IMR-90 (cell line): ENCODE measurements around the gene IL24.

Source experiments
- BHLHE40 ChIP-seq: fragments of 150-350 bp; IDR thresholded peaks from 2 replicates; pipeline ENCODE4 v1.6.1; 2016; ENCODE audit warnings: mild to moderate bottlenecking, low read depth, low read length
- CEBPB ChIP-seq: IDR thresholded peaks from 2 replicates; pipeline ENCODE4 v1.6.1; 2012; ENCODE audit warnings: low read depth, low read length, improper control_type of control experiment
- CTCF ChIP-seq: conservative IDR thresholded peaks from 2 replicates; pipeline ENCODE4 v1.5.1; 2012; ENCODE audit warnings: mild to moderate bottlenecking, low read depth, low read length, improper control_type of control experiment
- FOS ChIP-seq: fragments of 150-350 bp; IDR thresholded peaks from 2 replicates; pipeline ENCODE4 v1.6.1; 2016; ENCODE audit warnings: low read depth, low read length
- MAFK ChIP-seq: IDR thresholded peaks from 2 replicates; pipeline ENCODE4 v1.6.1; 2012; ENCODE audit warnings: low read depth, low read length, improper control_type of control experiment
- MXI1 ChIP-seq: IDR thresholded peaks from 2 replicates; pipeline ENCODE4 v1.6.1; 2012; ENCODE audit warnings: low read depth, mild to moderate bottlenecking, low read length, moderate library complexity, borderline replicate concordance
- POLR2A ChIP-seq: IDR thresholded peaks from 2 replicates; pipeline ENCODE4 v1.6.1; 2012; ENCODE audit warnings: mild to moderate bottlenecking, low read depth, low read length
- RAD21 ChIP-seq: IDR thresholded peaks from 2 replicates; pipeline ENCODE4 v1.6.1; 2012; ENCODE audit warnings: low read length, improper control_type of control experiment
- RCOR1 ChIP-seq: IDR thresholded peaks from 2 replicates; pipeline ENCODE4 v1.6.1; 2012; ENCODE audit warnings: mild to moderate bottlenecking, low read length, improper control_type of control experiment; ENCODE audit not compliant: insufficient replicate concordance
- USF2 ChIP-seq: fragments of 150-350 bp; IDR thresholded peaks from 2 replicates; pipeline ENCODE4 v1.6.1; 2017; ENCODE audit warnings: mild to moderate bottlenecking, antibody characterized with exemption, low read length, low read depth

GRCh38 chr1:206947255-206947654, 50.0 kb downstream of the IL24 start:
- no peak for TF ChIP-seq POLR2A
- TF ChIP-seq CTCF = no peak
- TF ChIP-seq MXI1 = no peak
- no peak for TF ChIP-seq USF2
- TF ChIP-seq MAFK = no peak
- TF ChIP-seq RAD21 = no peak
- TF ChIP-seq BHLHE40 = no peak
- TF ChIP-seq FOS = no peak
- TF ChIP-seq CEBPB = no peak
- TF ChIP-seq RCOR1 = no peak
